Neural progenitor cell (in vitro differentiated cells): ENCODE data around the gene FOXO1. TPM values are rescaled to one million over a fixed set of nuclear protein-coding genes. Genes with fewer than 3 reads are reported as not detected.
A peak's percentile ranks its signal among the peaks of the same experiment; 100 is the strongest.
"Not testable (repeated sequence)": the region's sequence is repeated elsewhere in the genome, so short reads cannot be mapped to it uniquely, and the experiment has no call there.

Experiments used
- DNase-seq: peaks from one replicate; pipeline ENCODE4 v3.0.0-alpha.2; 2016; ENCODE audit warnings: low spot score
- H2AFZ ChIP-seq: fragments of 200-600 bp; sonication (generic); replicated peaks from 2 replicates; pipeline ENCODE4 v1.6.1; 2016; ENCODE audit warnings: antibody characterized with exemption
- H3F3A ChIP-seq: fragments of 200-600 bp; sonication (generic); 2 replicates; pipeline ENCODE4 v1.6.1; 2016; ENCODE audit warnings: antibody characterized with exemption, low read depth
- H3K27ac ChIP-seq: fragments of 200-600 bp; sonication (generic); 2 replicates; pipeline ENCODE4 v1.5.1; 2016; ENCODE audit warnings: mild to moderate bottlenecking
- H3K27me3 ChIP-seq: fragments of 200-600 bp; sonication (generic); 2 replicates; pipeline ENCODE4 v1.6.1; 2016; ENCODE audit warnings: mild to moderate bottlenecking, moderate library complexity
- H3K36me3 ChIP-seq: fragments of 200-600 bp; sonication (generic); 2 replicates; pipeline ENCODE4 v1.5.1; 2016
- H3K4me1 ChIP-seq: fragments of 200-600 bp; sonication (generic); 2 replicates; pipeline ENCODE4 v1.6.1; 2016; ENCODE audit warnings: mixed run types
- H3K4me2 ChIP-seq: fragments of 200-600 bp; sonication (generic); 2 replicates; pipeline ENCODE4 v1.6.1; 2016
- H3K4me3 ChIP-seq: fragments of 200-600 bp; sonication (generic); 2 replicates; pipeline ENCODE4 v1.5.1; 2016
- H3K79me2 ChIP-seq: fragments of 200-600 bp; sonication (generic); 2 replicates; pipeline ENCODE4 v1.6.1; 2016; ENCODE audit warnings: low read depth
- H3K9ac ChIP-seq: fragments of 200-600 bp; sonication (generic); 2 replicates; pipeline ENCODE4 v1.6.1; 2016
- H3K9me3 ChIP-seq: fragments of 200-600 bp; sonication (generic); 2 replicates; pipeline ENCODE4 v1.5.1; 2016; ENCODE audit warnings: low read depth
- H4K20me1 ChIP-seq: fragments of 200-600 bp; sonication (generic); 2 replicates; pipeline ENCODE4 v1.6.1; 2016; ENCODE audit warnings: low read depth
- H3K27ac Mint-ChIP-seq: 3 replicates; pipeline ENCODE4 v1.8.0; 2021; ENCODE audit warnings: mixed read lengths
- H3K27me3 Mint-ChIP-seq: 2 replicates; pipeline ENCODE4 v1.8.0; 2022; ENCODE audit warnings: low read depth, mild to moderate bottlenecking, inconsistent platforms, moderate library complexity, mixed read lengths; ENCODE audit not compliant: insufficient read depth
- H3K36me3 Mint-ChIP-seq: 3 replicates; pipeline ENCODE4 v1.8.0; 2021; ENCODE audit warnings: mixed read lengths
- H3K4me1 Mint-ChIP-seq: 3 replicates; pipeline ENCODE4 v1.8.0; 2021; ENCODE audit warnings: mixed read lengths
- H3K4me3 Mint-ChIP-seq: 3 replicates; pipeline ENCODE4 v1.8.0; 2021; ENCODE audit warnings: mild to moderate bottlenecking, moderate library complexity, mixed read lengths
- H3K9me3 Mint-ChIP-seq: 3 replicates; pipeline ENCODE4 v1.8.0; 2020; ENCODE audit warnings: mixed read lengths
- CTCF ChIP-seq: fragments of 200-600 bp; sonication (generic); IDR thresholded peaks from 2 replicates; pipeline ENCODE4 v1.5.1; 2017; ENCODE audit warnings: antibody characterized with exemption, mild to moderate bottlenecking
- EZH2 ChIP-seq: fragments of 200-600 bp; sonication (generic); IDR thresholded peaks from 2 replicates; pipeline ENCODE4 v1.6.1; 2017; ENCODE audit warnings: antibody characterized with exemption, mild to moderate bottlenecking, moderate library complexity
- EZH2phosphoT487 ChIP-seq: fragments of 200-600 bp; sonication (generic); IDR thresholded peaks from 2 replicates; pipeline ENCODE4 v1.6.1; 2017; ENCODE audit warnings: antibody characterized with exemption
- total RNA-seq: library from RNA; depleted of rRNA; stranded (reverse); fragments of >200 nt; gene quantifications from 2 replicates; pipeline ENCODE4 v1.2.3, GENCODE V29; 2015; ENCODE audit warnings: low replicate concordance

FOXO1 gene
- total RNA-seq: 3.7 and 3.8 TPM in 2 replicates

- H3K9ac ChIP-seq: no peak within 1 kb of the TSS
- H3K4me1 Mint-ChIP-seq: peaks cover 24% of the 10 kb centered on the region
- H3K4me2 ChIP-seq: peak within 1 kb of the TSS; percentile 93
- H3K27ac Mint-ChIP-seq: no peak within 1 kb of the TSS
- DNase-seq: peak; percentile 94
- no peak within 1 kb of the TSS for H3K27ac ChIP-seq
- H3K36me3 ChIP-seq: no peaks in the 10 kb centered on the region
- peaks cover 50% of the 10 kb centered on the region for H3K27me3 ChIP-seq
- no peak for TF ChIP-seq CTCF
- peak; percentile 36 for TF ChIP-seq EZH2
- TF ChIP-seq EZH2phosphoT487: peak; percentile 4
- no peaks in the 10 kb centered on the region for H3K9me3 Mint-ChIP-seq
- peak within 1 kb of the TSS; percentile 77 for H3K4me3 ChIP-seq
- H3K36me3 Mint-ChIP-seq: no peaks in the 10 kb centered on the region
- peaks cover 24% of the 10 kb centered on the region for H3K4me1 ChIP-seq
- H3K79me2 ChIP-seq: peaks cover 30% of the 10 kb centered on the region
- peak within 1 kb of the TSS; percentile 83 for H2AFZ ChIP-seq
- peaks cover 22% of the 10 kb centered on the region for H4K20me1 ChIP-seq
- no peaks in the 10 kb centered on the region for H3K9me3 ChIP-seq
- peaks cover 5% of the 10 kb centered on the region for H3K27me3 Mint-ChIP-seq
- H3K4me3 Mint-ChIP-seq: peak within 1 kb of the TSS; percentile 93
- peaks cover 17% of the 10 kb centered on the region for H3F3A ChIP-seq
Observed at GRCh38 chr13:40666045-40666932, at the start of gene FOXO1. Gene FOXO1, minus strand, starts transcription at chr13:40666641. Its CDS starts 429 bp downstream, at chr13:40666212.

- H3K4me3 Mint-ChIP-seq, H3K27me3 Mint-ChIP-seq, H3K9me3 ChIP-seq, H3K79me2 ChIP-seq, H3K4me2 ChIP-seq, H3K27ac Mint-ChIP-seq, DNase-seq, H3K4me1 ChIP-seq, H3K4me1 Mint-ChIP-seq, H4K20me1 ChIP-seq, H3K4me3 ChIP-seq, H3K9ac ChIP-seq, H3K36me3 ChIP-seq, H3K27me3 ChIP-seq, H3F3A ChIP-seq, H3K27ac ChIP-seq, H2AFZ ChIP-seq: not testable (repeated sequence)
- Mint-ChIP-seq H3K9me3 (peaks cover 17% of the 10 kb centered on the region), H3K36me3 (peaks cover 13% of the 10 kb centered on the region)
Observed at GRCh38 chr13:40714433-40714832, 48.0 kb upstream of the FOXO1 start.

- no peak overlapping the region for H3K27ac ChIP-seq
- no peaks in the 10 kb centered on the region for H4K20me1 ChIP-seq
- no peaks in the 10 kb centered on the region for H3K36me3 ChIP-seq
- Mint-ChIP-seq H3K9me3 (peaks cover 39% of the 10 kb centered on the region), H3K4me3 (no peak overlapping the region), H3K27ac (no peak overlapping the region), H3K4me1 (no peaks in the 10 kb centered on the region), H3K36me3 (peaks cover 3% of the 10 kb centered on the region), H3K27me3 (peaks cover 2% of the 10 kb centered on the region)
- H3K27me3 ChIP-seq: no peaks in the 10 kb centered on the region
- DNase-seq: no peak
- H3K9me3 ChIP-seq: peaks cover 5% of the 10 kb centered on the region
- H3K4me1 ChIP-seq: no peaks in the 10 kb centered on the region
- H2AFZ ChIP-seq: no peak overlapping the region
- TF ChIP-seq EZH2: no peak
- no peak for TF ChIP-seq CTCF
- no peak for TF ChIP-seq EZH2phosphoT487
- H3F3A ChIP-seq: no peaks in the 10 kb centered on the region
- no peak overlapping the region for H3K9ac ChIP-seq
- H3K4me2 ChIP-seq: no peak overlapping the region
- H3K79me2 ChIP-seq: no peaks in the 10 kb centered on the region
- H3K4me3 ChIP-seq: no peak overlapping the region
Observed at GRCh38 chr13:40706439-40706838, 40.0 kb upstream of the FOXO1 start.

- Mint-ChIP-seq H3K4me3 (no peak overlapping the region), H3K4me1 (peaks cover 4% of the 10 kb centered on the region), H3K27me3 (no peaks in the 10 kb centered on the region), H3K27ac (no peak overlapping the region), H3K9me3 (peaks cover 2% of the 10 kb centered on the region), H3K36me3 (peaks cover 1% of the 10 kb centered on the region)
- Histone ChIP-seq H3K4me1 (no peaks in the 10 kb centered on the region), H3K27me3 (no peaks in the 10 kb centered on the region), H3F3A (no peaks in the 10 kb centered on the region), H3K9me3 (no peaks in the 10 kb centered on the region), H3K36me3 (no peaks in the 10 kb centered on the region), H2AFZ (no peak overlapping the region), H3K79me2 (no peaks in the 10 kb centered on the region), H3K4me2 (no peak overlapping the region), H3K9ac (no peak overlapping the region), H4K20me1 (no peaks in the 10 kb centered on the region), H3K27ac (no peak overlapping the region), H3K4me3 (no peak overlapping the region)
- DNase-seq: no peak
- TF ChIP-seq EZH2 (no peak), CTCF (no peak), EZH2phosphoT487 (no peak)
Observed at GRCh38 chr13:40697711-40698110, 31.3 kb upstream of the FOXO1 start.
